ENCODE results near the gene ZBTB42. TPM values are rescaled to one million over a fixed set of nuclear protein-coding genes. Genes with fewer than 3 reads are reported as not detected.

Gene ZBTB42
- total and polyA plus RNA-seq, 7 donors, result 1.5 to 5.5 (median 4.2) TPM

- 25 to 41% methylated on average over 18 of the region's 18 CpGs for WGBS, 2 donors
- intact Hi-C loops (cut with DNase I), result no loop called here
- no peak for DNase-seq
- Histone ChIP-seq H3K4me1 (peaks cover 0 to 58% (median 54%) of the 10 kb centered on the region in 4 donors), H3K27me3 (no peaks in the 10 kb centered on the region), H3K9me3 (no peaks in the 10 kb centered on the region), H3K36me3 (peaks cover 0 to under 1% (median 0%) of the 10 kb centered on the region in 4 donors), H3K4me3 (no peak overlapping the region), H3K27ac (peak overlapping the region; percentile 94 to 100 (median 98))
- TF ChIP-seq EP300 (IDR thresholded peaks at IDR 0.05), result no peak
- no peak for TF ChIP-seq CTCF (IDR thresholded peaks at IDR 0.05)
- TF ChIP-seq POLR2AphosphoS5 (IDR thresholded peaks at IDR 0.05), result no peak
- no peak for TF ChIP-seq POLR2A (IDR thresholded peaks at IDR 0.05)
These were observed 3.5 kb upstream of the ZBTB42 start for GRCh38 chr14:104797115-104798044.

GRCh38 chr14:104798300-104799243 is 2.3 kb upstream of the ZBTB42 start:
- Histone ChIP-seq H3K9me3 (no peaks in the 10 kb centered on the region), H3K27ac (peak overlapping the region; percentile 97 to 100 (median 98)), H3K4me1 (peaks cover 0 to 58% (median 54%) of the 10 kb centered on the region in 4 donors), H3K36me3 (no peaks in the 10 kb centered on the region), H3K27me3 (no peaks in the 10 kb centered on the region), H3K4me3 (no peak overlapping the region)
- TF ChIP-seq EP300 (IDR thresholded peaks at IDR 0.05) (no peak), CTCF (IDR thresholded peaks at IDR 0.05) (no peak), POLR2A (IDR thresholded peaks at IDR 0.05) (no peak), POLR2AphosphoS5 (IDR thresholded peaks at IDR 0.05) (no peak)
- WGBS, 2 donors, result 75 to 84% methylated on average over 16 of the region's 16 CpGs
- intact Hi-C loops (cut with DNase I), result no loop called here
- DNase-seq, result no peak

- Histone ChIP-seq H3K27ac (peak overlapping the region; percentile 97 to 100 (median 98)), H3K36me3 (no peaks in the 10 kb centered on the region), H3K4me3 (peak overlapping the region; percentile 43 to 69 (median 56)), H3K9me3 (no peaks in the 10 kb centered on the region), H3K4me1 (peaks cover 0 to 58% (median 50%) of the 10 kb centered on the region in 4 donors), H3K27me3 (no peaks in the 10 kb centered on the region)
- no peak for TF ChIP-seq POLR2AphosphoS5 (IDR thresholded peaks at IDR 0.05)
- TF ChIP-seq POLR2A (IDR thresholded peaks at IDR 0.05), result no peak
- no peak for TF ChIP-seq CTCF (IDR thresholded peaks at IDR 0.05)
- TF ChIP-seq EP300 (IDR thresholded peaks at IDR 0.05), result no peak
- no peak for DNase-seq
- 50 to 58% methylated on average over 21 of the region's 21 CpGs for WGBS, 2 donors
- intact Hi-C loops (cut with DNase I), result no loop called here
These were observed 1.5 kb upstream of the ZBTB42 start for GRCh38 chr14:104799244-104800014.
